KMS-11 (cell line): ENCODE results near the gene ARL15.
"Not testable (repeated sequence)": the region's sequence is repeated elsewhere in the genome, so short reads cannot be mapped to it uniquely, and the experiment has no call there.

ENCODE experiments used
- H2AFZ ChIP-seq: fragments of 200-600 bp; sonication (generic); 2 replicates; pipeline ENCODE4 v1.6.1; 2016; ENCODE audit warnings: antibody characterized with exemption, mixed run types, low read depth
- H3K27ac ChIP-seq: fragments of 200-600 bp; sonication (generic); 2 replicates; pipeline ENCODE4 v1.6.1; 2016; ENCODE audit warnings: mild to moderate bottlenecking, mixed run types
- H3K27me3 ChIP-seq: fragments of 200-600 bp; sonication (generic); 2 replicates; pipeline ENCODE4 v1.6.1; 2017; ENCODE audit warnings: mild to moderate bottlenecking, low read depth, mixed run types, moderate library complexity; ENCODE audit not compliant: insufficient read depth
- H3K36me3 ChIP-seq: fragments of 200-600 bp; sonication (generic); 2 replicates; pipeline ENCODE4 v1.6.1; 2017; ENCODE audit warnings: mild to moderate bottlenecking, mixed run types; ENCODE audit not compliant: insufficient read depth
- H3K4me1 ChIP-seq: fragments of 200-600 bp; sonication (generic); 2 replicates; pipeline ENCODE4 v1.6.1; 2016; ENCODE audit warnings: mild to moderate bottlenecking, low read depth, mixed run types; ENCODE audit not compliant: poor library complexity, severe bottlenecking
- H3K4me2 ChIP-seq: fragments of 200-600 bp; sonication (generic); 2 replicates; pipeline ENCODE4 v1.7.0; 2016; ENCODE audit warnings: mild to moderate bottlenecking, mixed run types
- H3K4me3 ChIP-seq: fragments of 200-600 bp; sonication (generic); IDR thresholded peaks from 2 replicates; pipeline ENCODE4 v1.6.1; 2017; ENCODE audit warnings: low read depth, low read length, mixed read lengths; ENCODE audit not compliant: insufficient read depth
- H3K79me2 ChIP-seq: fragments of 200-600 bp; sonication (generic); 2 replicates; pipeline ENCODE4 v1.6.1; 2016; ENCODE audit warnings: low read depth, mixed run types; ENCODE audit not compliant: insufficient read depth
- H3K9ac ChIP-seq: fragments of 200-600 bp; sonication (generic); 2 replicates; pipeline ENCODE4 v1.6.1; 2016; ENCODE audit warnings: mild to moderate bottlenecking, mixed run types
- H4K20me1 ChIP-seq: fragments of 200-600 bp; sonication (generic); 2 replicates; pipeline ENCODE4 v1.6.1; 2016; ENCODE audit warnings: mild to moderate bottlenecking, mixed run types; ENCODE audit not compliant: insufficient read depth
- TF ChIP-seq, protein P1 (sequence below): fragments of 200-600 bp; sonication (generic); conservative IDR thresholded peaks from 2 replicates; pipeline ENCODE4 v1.6.1; 2017; ENCODE audit warnings: low read depth, mild to moderate bottlenecking, antibody characterized with exemption, low read length, moderate library complexity, mixed read lengths

ARL15 gene

DNA sequence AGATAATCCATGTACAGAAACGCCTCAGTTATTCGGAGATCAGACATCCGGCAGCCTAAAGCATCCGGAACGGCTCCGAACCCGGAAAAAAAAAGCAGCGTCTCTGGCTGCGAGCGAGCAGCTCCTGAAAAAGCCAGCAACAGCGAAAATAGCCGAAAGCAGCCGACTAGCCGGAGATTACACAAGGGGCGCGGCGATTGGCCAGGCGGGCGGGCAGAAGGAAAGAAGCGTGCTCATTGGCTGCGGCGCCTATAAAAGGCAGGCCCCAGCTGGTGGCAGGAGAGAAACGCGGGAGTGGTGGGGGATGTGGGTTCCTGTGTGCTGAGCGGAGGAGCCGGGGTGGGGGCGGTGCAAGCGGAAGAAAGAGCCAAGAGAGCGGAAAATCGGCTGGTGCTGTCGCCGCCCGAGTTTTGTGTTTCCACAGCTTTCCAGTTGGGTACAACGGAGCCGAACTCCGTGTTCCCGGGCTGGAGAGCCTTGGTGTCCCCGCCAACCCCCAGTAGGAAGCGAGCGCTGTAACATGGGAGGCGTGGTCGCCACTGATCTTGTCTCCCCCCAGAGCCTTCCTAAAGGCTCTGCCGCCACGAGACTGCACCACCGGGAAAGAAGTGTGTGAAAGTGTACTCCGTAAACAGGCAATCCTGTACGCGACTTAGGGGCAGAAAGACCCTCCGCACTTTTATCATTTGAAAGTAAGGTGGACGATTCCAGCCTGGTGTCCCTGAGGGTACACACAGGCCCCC lies at the start of gene ARL15:
ARL15 (minus strand) TSS at position 141 of the 743 bp plus-strand sequence.
- peak within 1 kb of the TSS; percentile 75 for H3K9ac ChIP-seq
- H2AFZ ChIP-seq: peak within 1 kb of the TSS; percentile 88
- H3K27ac ChIP-seq: peak within 1 kb of the TSS; percentile 31
- no peak within 1 kb of the TSS for H3K4me3 ChIP-seq
- H3K27me3 ChIP-seq: no peaks in the 10 kb centered on the region
- H3K4me1 ChIP-seq: peaks cover 14% of the 10 kb centered on the region
- TF ChIP-seq, protein P1, sequence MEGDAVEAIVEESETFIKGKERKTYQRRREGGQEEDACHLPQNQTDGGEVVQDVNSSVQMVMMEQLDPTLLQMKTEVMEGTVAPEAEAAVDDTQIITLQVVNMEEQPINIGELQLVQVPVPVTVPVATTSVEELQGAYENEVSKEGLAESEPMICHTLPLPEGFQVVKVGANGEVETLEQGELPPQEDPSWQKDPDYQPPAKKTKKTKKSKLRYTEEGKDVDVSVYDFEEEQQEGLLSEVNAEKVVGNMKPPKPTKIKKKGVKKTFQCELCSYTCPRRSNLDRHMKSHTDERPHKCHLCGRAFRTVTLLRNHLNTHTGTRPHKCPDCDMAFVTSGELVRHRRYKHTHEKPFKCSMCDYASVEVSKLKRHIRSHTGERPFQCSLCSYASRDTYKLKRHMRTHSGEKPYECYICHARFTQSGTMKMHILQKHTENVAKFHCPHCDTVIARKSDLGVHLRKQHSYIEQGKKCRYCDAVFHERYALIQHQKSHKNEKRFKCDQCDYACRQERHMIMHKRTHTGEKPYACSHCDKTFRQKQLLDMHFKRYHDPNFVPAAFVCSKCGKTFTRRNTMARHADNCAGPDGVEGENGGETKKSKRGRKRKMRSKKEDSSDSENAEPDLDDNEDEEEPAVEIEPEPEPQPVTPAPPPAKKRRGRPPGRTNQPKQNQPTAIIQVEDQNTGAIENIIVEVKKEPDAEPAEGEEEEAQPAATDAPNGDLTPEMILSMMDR: 0 out of 2 replicates have a peak, but pooled peaks have one; percentile 16
- H3K36me3 ChIP-seq: no peaks in the 10 kb centered on the region
- peaks cover 16% of the 10 kb centered on the region; the same call in 1 of the 2 replicates for H3K79me2 ChIP-seq
- H3K4me2 ChIP-seq: peak within 1 kb of the TSS; percentile 77
- H4K20me1 ChIP-seq: no peaks in the 10 kb centered on the region

DNA sequence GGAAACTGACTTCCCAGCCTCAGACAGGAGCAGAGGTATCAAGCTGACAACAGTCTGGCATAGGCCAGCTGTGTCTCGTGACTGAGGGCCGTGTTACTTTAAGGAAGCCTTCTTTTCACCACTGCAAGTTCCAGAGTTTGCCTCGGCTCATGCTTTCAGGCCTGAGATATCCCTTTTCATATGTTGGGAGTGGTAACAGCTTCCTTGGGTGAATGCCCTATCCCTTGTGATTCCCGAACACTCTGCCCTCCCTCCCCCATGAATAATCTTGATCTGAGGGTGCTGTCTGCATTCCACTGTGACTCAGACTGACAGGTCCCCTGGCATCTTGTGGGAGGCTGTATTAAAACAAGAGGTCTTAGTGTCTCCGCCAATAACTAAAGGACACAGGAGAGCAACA lies 49.7 kb upstream of the ARL15 start:
- Histone ChIP-seq H3K36me3 (no peaks in the 10 kb centered on the region), H2AFZ (no peak overlapping the region), H3K4me2 (no peak overlapping the region), H4K20me1 (no peaks in the 10 kb centered on the region), H3K4me1 (no peaks in the 10 kb centered on the region), H3K27me3 (no peaks in the 10 kb centered on the region), H3K9ac (no peak overlapping the region), H3K27ac (no peak overlapping the region), H3K79me2 (no peaks in the 10 kb centered on the region), H3K4me3 (no peak overlapping the region)
- TF ChIP-seq, protein P1: no peak

DNA sequence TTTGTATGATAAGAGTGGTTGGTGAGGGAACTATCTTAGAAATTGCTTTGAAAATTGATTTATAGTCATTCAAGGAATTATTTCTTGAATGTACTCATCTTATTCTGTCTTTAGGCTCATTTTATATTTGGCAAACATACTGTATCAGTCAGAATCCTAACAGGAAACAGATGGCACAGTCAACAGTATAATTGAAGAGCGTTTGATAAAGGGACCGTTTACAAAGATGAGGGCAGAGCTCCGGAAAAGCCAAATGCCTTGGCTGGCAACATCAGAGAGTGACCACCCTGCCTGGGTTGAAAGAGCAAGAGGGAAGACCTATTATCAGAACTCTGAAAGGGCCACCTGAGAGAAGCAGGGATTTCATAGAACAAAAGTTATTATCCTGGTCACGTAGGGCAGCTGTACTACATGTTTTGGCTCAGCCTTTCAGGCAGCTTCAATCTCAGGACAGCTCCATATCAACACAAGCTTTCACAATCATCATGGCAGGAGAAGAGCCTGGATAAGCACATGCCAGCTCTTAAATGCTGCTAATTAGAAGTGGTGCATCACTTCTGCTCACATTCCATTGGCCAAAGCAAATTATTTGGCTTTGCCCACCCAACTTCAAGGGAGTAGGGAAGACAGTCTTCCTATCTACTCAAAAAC lies 47.2 kb upstream of the ARL15 start:
- Histone ChIP-seq H3K27ac (no peak overlapping the region), H3K27me3 (no peaks in the 10 kb centered on the region), H4K20me1 (no peaks in the 10 kb centered on the region), H3K4me1 (no peaks in the 10 kb centered on the region), H3K79me2 (no peaks in the 10 kb centered on the region), H3K4me3 (no peak overlapping the region), H2AFZ (no peak overlapping the region), H3K9ac (no peak overlapping the region), H3K4me2 (no peak overlapping the region), H3K36me3 (no peaks in the 10 kb centered on the region)
- TF ChIP-seq, protein P1: no peak

DNA sequence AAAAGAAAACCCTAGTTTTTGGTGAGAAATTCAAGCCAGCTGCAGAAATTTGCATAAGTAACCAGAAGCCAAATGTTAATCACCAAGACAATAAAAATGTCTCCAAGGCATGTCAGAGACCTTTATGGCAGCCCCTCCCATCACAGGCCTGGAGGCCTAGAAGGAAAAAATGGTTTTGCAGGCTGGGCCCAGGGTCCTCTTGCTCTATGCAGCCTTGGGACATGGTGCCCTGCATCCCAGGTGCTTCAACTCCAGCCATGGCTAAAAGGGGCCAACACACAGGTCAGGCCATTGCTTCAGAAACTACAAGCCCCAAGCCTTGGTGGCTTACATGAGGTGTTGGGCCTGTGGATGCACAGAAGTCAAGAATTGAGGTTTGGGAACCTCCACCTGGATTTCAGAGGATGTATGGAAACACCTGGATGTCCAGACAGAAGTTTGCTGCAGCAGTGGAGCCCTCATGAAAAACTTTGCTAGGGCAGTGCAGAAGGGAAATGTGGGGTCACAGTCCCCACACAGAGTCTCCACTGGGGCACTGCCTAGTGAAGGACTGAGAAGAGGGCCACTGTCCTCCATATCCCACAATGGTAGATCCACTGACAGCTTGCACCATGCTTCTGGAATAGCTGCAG lies 43.7 kb upstream of the ARL15 start:
- not testable (repeated sequence) for H4K20me1 ChIP-seq, H3K4me2 ChIP-seq, H3K27me3 ChIP-seq, H3K9ac ChIP-seq, H3K79me2 ChIP-seq, H3K4me3 ChIP-seq, H3K4me1 ChIP-seq, H3K36me3 ChIP-seq, H2AFZ ChIP-seq, H3K27ac ChIP-seq

DNA sequence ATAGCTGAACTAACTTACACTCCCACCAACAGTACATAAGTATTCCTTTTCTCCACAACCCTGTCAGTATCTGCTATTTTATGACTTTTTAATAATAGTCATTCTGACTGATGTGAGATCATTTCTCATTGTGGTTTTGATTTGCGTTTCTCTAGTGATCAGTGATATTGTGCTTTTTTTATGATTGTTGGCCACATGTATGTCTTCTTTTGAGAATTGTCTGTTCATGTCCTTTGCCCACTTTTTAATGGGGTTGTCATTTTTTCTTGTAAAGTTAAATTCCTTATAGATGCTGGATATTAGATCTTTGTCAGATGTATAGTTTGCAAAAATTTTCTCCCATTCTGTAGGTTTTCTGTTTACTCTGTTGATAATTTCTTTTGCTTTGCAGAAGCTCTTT lies 42.2 kb upstream of the ARL15 start:
- not testable (repeated sequence) for H2AFZ ChIP-seq, H4K20me1 ChIP-seq, H3K27me3 ChIP-seq, H3K36me3 ChIP-seq, H3K79me2 ChIP-seq, H3K9ac ChIP-seq, H3K27ac ChIP-seq, H3K4me1 ChIP-seq, H3K4me3 ChIP-seq, H3K4me2 ChIP-seq
